WTC11 (cell line): ENCODE results near the gene MICAL3. TPM values are rescaled to one million over a fixed set of nuclear protein-coding genes. Genes with fewer than 3 reads are reported as not detected.

Experiments
- ATAC-seq: fragments of 200-7000 bp; cut with Tn5 transposase; 2 replicates; pipeline ENCODE4 v1.10.0; 2021; ENCODE audit warnings: mild to moderate bottlenecking, moderate library complexity
- CTCF ChIA-PET: fragments of 300-600 bp; sonication (Branson Sonifier 250); formaldehyde crosslinking; loops from one replicate; lab custom pipeline; 2021; ENCODE audit warnings: antibody characterized with exemption; lab: Charles Lee
- POLR2A ChIA-PET: fragments of 350-600 bp; sonication (Branson Sonifier 250); formaldehyde crosslinking; loops from one replicate; lab custom pipeline; 2021; ENCODE audit warnings: antibody characterized with exemption; lab: Charles Lee
- DNase-seq: peaks from one replicate; pipeline ENCODE4 v3.0.0; 2021; ENCODE audit warnings: low spot score
- H3K27ac Mint-ChIP-seq: 2 replicates; pipeline ENCODE4 v1.8.0; 2021; ENCODE audit warnings: mixed read lengths
- H3K27me3 Mint-ChIP-seq: 2 replicates; pipeline ENCODE4 v1.8.0; 2021; ENCODE audit warnings: low read depth, mild to moderate bottlenecking, moderate library complexity, mixed read lengths
- H3K36me3 Mint-ChIP-seq: 2 replicates; pipeline ENCODE4 v1.8.0; 2021; ENCODE audit warnings: mixed read lengths
- H3K4me1 Mint-ChIP-seq: 2 replicates; pipeline ENCODE4 v1.8.0; 2022; ENCODE audit warnings: mixed read lengths
- H3K4me3 Mint-ChIP-seq: 2 replicates; pipeline ENCODE4 v1.8.0; 2021; ENCODE audit warnings: mild to moderate bottlenecking, moderate library complexity, mixed read lengths
- H3K9me3 Mint-ChIP-seq: 2 replicates; pipeline ENCODE4 v1.8.0; 2021; ENCODE audit warnings: mixed read lengths
- CREM ChIP-seq: sonication (generic); formaldehyde crosslinking; IDR thresholded peaks from 2 replicates; pipeline ENCODE4 v1.8.1; 2022; ENCODE audit warnings: mild to moderate bottlenecking, missing genetic modification reagents, moderate library complexity
- ELF4 ChIP-seq: sonication (generic); formaldehyde crosslinking; IDR thresholded peaks from 2 replicates; pipeline ENCODE4 v1.8.1; 2022; ENCODE audit warnings: low read depth, mild to moderate bottlenecking, moderate library complexity, missing genetic modification reagents
- FOXP1 ChIP-seq: sonication (generic); formaldehyde crosslinking; IDR thresholded peaks from 2 replicates; pipeline ENCODE4 v1.8.0; 2022; ENCODE audit warnings: missing genetic modification reagents, mild to moderate bottlenecking, moderate library complexity, borderline replicate concordance
- MYBL2 ChIP-seq: sonication (generic); formaldehyde crosslinking; IDR thresholded peaks from 2 replicates; pipeline ENCODE4 v1.8.1; 2023; ENCODE audit warnings: mild to moderate bottlenecking, moderate library complexity, missing genetic modification reagents
- NR2C2 ChIP-seq: sonication (generic); formaldehyde crosslinking; IDR thresholded peaks from 2 replicates; pipeline ENCODE4 v1.8.0; 2022; ENCODE audit warnings: mild to moderate bottlenecking, missing genetic modification reagents
- PRRX2 ChIP-seq: fragments of 250-450 bp; sonication (Bioruptor Pico); IDR thresholded peaks from 2 replicates; pipeline ENCODE4 v1.8.0; 2021; ENCODE audit warnings: mild to moderate bottlenecking
- RELA ChIP-seq: sonication (generic); formaldehyde crosslinking; IDR thresholded peaks from 2 replicates; pipeline ENCODE4 v1.8.1; 2022; ENCODE audit warnings: missing genetic modification reagents, mild to moderate bottlenecking, borderline replicate concordance
- SMAD4 ChIP-seq: sonication (generic); formaldehyde crosslinking; IDR thresholded peaks from 2 replicates; pipeline ENCODE4 v1.8.0; 2022; ENCODE audit warnings: mild to moderate bottlenecking, missing genetic modification reagents
- SOX15 ChIP-seq: fragments of 250-450 bp; sonication (Bioruptor Pico); IDR thresholded peaks from 2 replicates; pipeline ENCODE4 v1.9.0; 2021; ENCODE audit warnings: mild to moderate bottlenecking
- TCF7 ChIP-seq: sonication (generic); formaldehyde crosslinking; IDR thresholded peaks from 2 replicates; pipeline ENCODE4 v1.8.0; 2022; ENCODE audit warnings: mild to moderate bottlenecking, low read depth, missing genetic modification reagents, moderate library complexity
- TEAD1 ChIP-seq: sonication (generic); formaldehyde crosslinking; IDR thresholded peaks from 2 replicates; pipeline ENCODE4 v1.8.0; 2022; ENCODE audit warnings: mild to moderate bottlenecking, missing genetic modification reagents
- TEAD4 ChIP-seq: sonication (generic); formaldehyde crosslinking; IDR thresholded peaks from 2 replicates; pipeline ENCODE4 v1.8.0; 2022; ENCODE audit warnings: mild to moderate bottlenecking, missing genetic modification reagents
- TP53 ChIP-seq: sonication (generic); formaldehyde crosslinking; IDR thresholded peaks from 2 replicates; pipeline ENCODE4 v1.8.1; 2023; ENCODE audit warnings: mild to moderate bottlenecking, missing genetic modification reagents
- ZNF219 ChIP-seq: sonication (generic); formaldehyde crosslinking; IDR thresholded peaks from 2 replicates; pipeline ENCODE4 v1.8.0; 2023; ENCODE audit warnings: missing genetic modification reagents, mild to moderate bottlenecking, borderline replicate concordance
- ZNF232 ChIP-seq: sonication (generic); formaldehyde crosslinking; IDR thresholded peaks from 2 replicates; pipeline ENCODE4 v1.8.0; 2022; ENCODE audit warnings: mild to moderate bottlenecking, missing genetic modification reagents
- ZNF396 ChIP-seq: fragments of 250-450 bp; sonication (Bioruptor Pico); IDR thresholded peaks from 2 replicates; pipeline ENCODE4 v1.8.0; 2021; ENCODE audit warnings: mild to moderate bottlenecking, moderate library complexity, borderline replicate concordance
- total RNA-seq: library from RNA; stranded (reverse); gene quantifications from 3 replicates; pipeline ENCODE4 v1.2.3, GENCODE V29; 2021
- TF ChIP-seq, protein P1 (sequence below): fragments of 250-450 bp; sonication (Bioruptor Pico); IDR thresholded peaks from 2 replicates; pipeline ENCODE4 v1.9.0; 2021; ENCODE audit warnings: mild to moderate bottlenecking
- TF ChIP-seq, protein P2 (sequence below): sonication (generic); formaldehyde crosslinking; IDR thresholded peaks from 2 replicates; pipeline ENCODE4 v1.8.1; 2022; ENCODE audit warnings: low read depth, missing genetic modification reagents, borderline replicate concordance
- TF ChIP-seq, protein P3 (sequence below): sonication (generic); formaldehyde crosslinking; IDR thresholded peaks from 2 replicates; pipeline ENCODE4 v1.8.1; 2023; ENCODE audit warnings: mild to moderate bottlenecking, missing genetic modification reagents, moderate library complexity
- TF ChIP-seq, protein P4 (sequence below): sonication (generic); formaldehyde crosslinking; IDR thresholded peaks from 2 replicates; pipeline ENCODE4 v1.8.1; 2022; ENCODE audit warnings: mild to moderate bottlenecking, moderate library complexity, missing genetic modification reagents
- TF ChIP-seq, protein P5 (sequence below): fragments of 200-600 bp; IDR thresholded peaks from 2 replicates; pipeline ENCODE4 v1.8.0; 2022; ENCODE audit warnings: antibody characterized with exemption
- TF ChIP-seq, protein P6 (sequence below): sonication (generic); formaldehyde crosslinking; IDR thresholded peaks from 2 replicates; pipeline ENCODE4 v1.8.0; 2022; ENCODE audit warnings: mild to moderate bottlenecking, missing genetic modification reagents

MICAL3 gene
- total RNA-seq, 1 experiment from 2014 or later: 41.2 TPM

- TF ChIP-seq, protein P1, sequence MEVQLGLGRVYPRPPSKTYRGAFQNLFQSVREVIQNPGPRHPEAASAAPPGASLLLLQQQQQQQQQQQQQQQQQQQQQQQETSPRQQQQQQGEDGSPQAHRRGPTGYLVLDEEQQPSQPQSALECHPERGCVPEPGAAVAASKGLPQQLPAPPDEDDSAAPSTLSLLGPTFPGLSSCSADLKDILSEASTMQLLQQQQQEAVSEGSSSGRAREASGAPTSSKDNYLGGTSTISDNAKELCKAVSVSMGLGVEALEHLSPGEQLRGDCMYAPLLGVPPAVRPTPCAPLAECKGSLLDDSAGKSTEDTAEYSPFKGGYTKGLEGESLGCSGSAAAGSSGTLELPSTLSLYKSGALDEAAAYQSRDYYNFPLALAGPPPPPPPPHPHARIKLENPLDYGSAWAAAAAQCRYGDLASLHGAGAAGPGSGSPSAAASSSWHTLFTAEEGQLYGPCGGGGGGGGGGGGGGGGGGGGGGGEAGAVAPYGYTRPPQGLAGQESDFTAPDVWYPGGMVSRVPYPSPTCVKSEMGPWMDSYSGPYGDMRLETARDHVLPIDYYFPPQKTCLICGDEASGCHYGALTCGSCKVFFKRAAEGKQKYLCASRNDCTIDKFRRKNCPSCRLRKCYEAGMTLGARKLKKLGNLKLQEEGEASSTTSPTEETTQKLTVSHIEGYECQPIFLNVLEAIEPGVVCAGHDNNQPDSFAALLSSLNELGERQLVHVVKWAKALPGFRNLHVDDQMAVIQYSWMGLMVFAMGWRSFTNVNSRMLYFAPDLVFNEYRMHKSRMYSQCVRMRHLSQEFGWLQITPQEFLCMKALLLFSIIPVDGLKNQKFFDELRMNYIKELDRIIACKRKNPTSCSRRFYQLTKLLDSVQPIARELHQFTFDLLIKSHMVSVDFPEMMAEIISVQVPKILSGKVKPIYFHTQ (CRISPR knock-in tag): no peak
- TF ChIP-seq SOX15 (CRISPR knock-in tag): no peak
These were observed 130.3 kb downstream of the MICAL3 start (continued) for GRCh38 chr22:17893900-17894535.

DNA sequence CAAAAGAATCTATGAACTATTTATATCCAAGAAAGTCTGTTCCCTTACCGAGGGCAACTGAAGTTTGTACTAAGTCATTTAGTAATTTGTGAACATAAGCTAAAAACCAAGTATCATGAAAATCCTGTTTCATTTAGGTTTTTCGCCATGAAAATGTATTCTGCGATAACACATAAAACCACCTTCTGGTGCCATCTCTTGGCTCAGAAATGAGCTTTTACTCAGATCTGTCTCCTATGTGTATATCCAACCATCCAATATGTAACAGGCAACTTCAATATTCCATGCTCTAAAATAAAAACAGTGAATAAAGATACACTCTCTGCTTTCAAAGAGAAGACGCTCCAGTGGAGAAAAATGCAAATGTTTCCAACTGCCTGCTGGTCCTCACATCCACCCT is 132.0 kb downstream of the MICAL3 start:
- ChIA-PET POLR2A (no interaction called here), CTCF (interaction anchor here (0.5 to 6.3 kb wide), 22 partner anchors 12 to 185 kb away, joined by 3 to 107 read pairs (median 4); partner anchors contain the start of genes MICAL3 and PEX26)
- no peak for ATAC-seq
- Mint-ChIP-seq H3K4me3 (no peak overlapping the region), H3K27ac (no peak overlapping the region), H3K4me1 (no peaks in the 10 kb centered on the region), H3K27me3 (no peaks in the 10 kb centered on the region), H3K9me3 (no peaks in the 10 kb centered on the region), H3K36me3 (peaks cover 17% of the 10 kb centered on the region; the same call in 1 of the 2 replicates)
- no peak for DNase-seq
- TF ChIP-seq NR2C2 (CRISPR knock-in tag): no peak
- no peak for TF ChIP-seq MYBL2 (CRISPR knock-in tag)
- TF ChIP-seq TP53 (CRISPR knock-in tag): no peak
- TF ChIP-seq CREM (CRISPR knock-in tag): no peak
- TF ChIP-seq, protein P2, sequence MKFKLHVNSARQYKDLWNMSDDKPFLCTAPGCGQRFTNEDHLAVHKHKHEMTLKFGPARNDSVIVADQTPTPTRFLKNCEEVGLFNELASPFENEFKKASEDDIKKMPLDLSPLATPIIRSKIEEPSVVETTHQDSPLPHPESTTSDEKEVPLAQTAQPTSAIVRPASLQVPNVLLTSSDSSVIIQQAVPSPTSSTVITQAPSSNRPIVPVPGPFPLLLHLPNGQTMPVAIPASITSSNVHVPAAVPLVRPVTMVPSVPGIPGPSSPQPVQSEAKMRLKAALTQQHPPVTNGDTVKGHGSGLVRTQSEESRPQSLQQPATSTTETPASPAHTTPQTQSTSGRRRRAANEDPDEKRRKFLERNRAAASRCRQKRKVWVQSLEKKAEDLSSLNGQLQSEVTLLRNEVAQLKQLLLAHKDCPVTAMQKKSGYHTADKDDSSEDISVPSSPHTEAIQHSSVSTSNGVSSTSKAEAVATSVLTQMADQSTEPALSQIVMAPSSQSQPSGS (CRISPR knock-in tag): no peak
- no peak for TF ChIP-seq FOXP1

GRCh38 chr22:17891481-17892167 is 132.7 kb downstream of the MICAL3 start:
- DNase-seq (peak; percentile 63), ATAC-seq (peak; percentile 49)
- H3K4me3 Mint-ChIP-seq: no peak overlapping the region
- H3K4me1 Mint-ChIP-seq: no peaks in the 10 kb centered on the region
- no peak overlapping the region for H3K27ac Mint-ChIP-seq
- H3K9me3 Mint-ChIP-seq: no peaks in the 10 kb centered on the region
- H3K36me3 Mint-ChIP-seq: peaks cover 21% of the 10 kb centered on the region
- CTCF ChIA-PET: interaction anchor here (0.5 to 6.3 kb wide), 23 partner anchors 13 to 186 kb away, joined by 3 to 107 read pairs (median 4); partner anchors contain the start of genes MICAL3 and PEX26
- POLR2A ChIA-PET: no interaction called here
- H3K27me3 Mint-ChIP-seq: no peaks in the 10 kb centered on the region
- TF ChIP-seq PRRX2 (CRISPR knock-in tag) (no peak), ZNF219 (CRISPR knock-in tag) (no peak), ZNF396 (CRISPR knock-in tag) (no peak), MYBL2 (CRISPR knock-in tag) (no peak), ZNF232 (CRISPR knock-in tag) (no peak), TEAD4 (CRISPR knock-in tag) (no peak), TCF7 (CRISPR knock-in tag) (no peak), RELA (no peak), TEAD1 (CRISPR knock-in tag) (no peak), ELF4 (CRISPR knock-in tag) (no peak), FOXP1 (no peak), SMAD4 (CRISPR knock-in tag) (no peak)
- TF ChIP-seq, protein P3, sequence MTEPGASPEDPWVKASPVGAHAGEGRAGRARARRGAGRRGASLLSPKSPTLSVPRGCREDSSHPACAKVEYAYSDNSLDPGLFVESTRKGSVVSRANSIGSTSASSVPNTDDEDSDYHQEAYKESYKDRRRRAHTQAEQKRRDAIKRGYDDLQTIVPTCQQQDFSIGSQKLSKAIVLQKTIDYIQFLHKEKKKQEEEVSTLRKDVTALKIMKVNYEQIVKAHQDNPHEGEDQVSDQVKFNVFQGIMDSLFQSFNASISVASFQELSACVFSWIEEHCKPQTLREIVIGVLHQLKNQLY (CRISPR knock-in tag): no peak
- TF ChIP-seq, protein P4, sequence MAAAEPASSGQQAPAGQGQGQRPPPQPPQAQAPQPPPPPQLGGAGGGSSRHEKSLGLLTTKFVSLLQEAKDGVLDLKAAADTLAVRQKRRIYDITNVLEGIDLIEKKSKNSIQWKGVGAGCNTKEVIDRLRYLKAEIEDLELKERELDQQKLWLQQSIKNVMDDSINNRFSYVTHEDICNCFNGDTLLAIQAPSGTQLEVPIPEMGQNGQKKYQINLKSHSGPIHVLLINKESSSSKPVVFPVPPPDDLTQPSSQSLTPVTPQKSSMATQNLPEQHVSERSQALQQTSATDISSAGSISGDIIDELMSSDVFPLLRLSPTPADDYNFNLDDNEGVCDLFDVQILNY (CRISPR knock-in tag): no peak
- TF ChIP-seq, protein P5, sequence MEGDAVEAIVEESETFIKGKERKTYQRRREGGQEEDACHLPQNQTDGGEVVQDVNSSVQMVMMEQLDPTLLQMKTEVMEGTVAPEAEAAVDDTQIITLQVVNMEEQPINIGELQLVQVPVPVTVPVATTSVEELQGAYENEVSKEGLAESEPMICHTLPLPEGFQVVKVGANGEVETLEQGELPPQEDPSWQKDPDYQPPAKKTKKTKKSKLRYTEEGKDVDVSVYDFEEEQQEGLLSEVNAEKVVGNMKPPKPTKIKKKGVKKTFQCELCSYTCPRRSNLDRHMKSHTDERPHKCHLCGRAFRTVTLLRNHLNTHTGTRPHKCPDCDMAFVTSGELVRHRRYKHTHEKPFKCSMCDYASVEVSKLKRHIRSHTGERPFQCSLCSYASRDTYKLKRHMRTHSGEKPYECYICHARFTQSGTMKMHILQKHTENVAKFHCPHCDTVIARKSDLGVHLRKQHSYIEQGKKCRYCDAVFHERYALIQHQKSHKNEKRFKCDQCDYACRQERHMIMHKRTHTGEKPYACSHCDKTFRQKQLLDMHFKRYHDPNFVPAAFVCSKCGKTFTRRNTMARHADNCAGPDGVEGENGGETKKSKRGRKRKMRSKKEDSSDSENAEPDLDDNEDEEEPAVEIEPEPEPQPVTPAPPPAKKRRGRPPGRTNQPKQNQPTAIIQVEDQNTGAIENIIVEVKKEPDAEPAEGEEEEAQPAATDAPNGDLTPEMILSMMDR: no peak
- TF ChIP-seq, protein P6, sequence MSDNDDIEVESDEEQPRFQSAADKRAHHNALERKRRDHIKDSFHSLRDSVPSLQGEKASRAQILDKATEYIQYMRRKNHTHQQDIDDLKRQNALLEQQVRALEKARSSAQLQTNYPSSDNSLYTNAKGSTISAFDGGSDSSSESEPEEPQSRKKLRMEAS: no peak
- TF ChIP-seq, protein P2 (CRISPR knock-in tag): no peak
